ENCODE measurements around the gene MGAT4B.

DNA sequence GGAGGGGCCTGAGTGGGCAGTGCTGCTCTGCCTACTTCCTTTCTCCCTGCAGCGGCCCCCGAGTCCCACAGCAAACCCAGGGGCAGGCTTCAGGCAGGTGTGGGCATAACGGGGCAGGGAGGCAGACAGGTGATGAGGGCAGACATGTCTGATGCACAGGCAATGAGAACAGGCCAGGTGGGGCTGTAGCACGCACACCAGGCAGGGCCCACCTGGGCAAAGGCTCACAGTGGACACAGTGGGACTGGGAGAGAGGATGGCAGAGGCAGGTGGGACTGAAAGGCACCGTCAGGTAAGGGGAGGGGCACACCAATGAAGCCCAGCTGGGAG is 7.1 kb downstream of the MGAT4B start:
- no peak for TF ChIP-seq OVOL2 (CRISPR knock-in tag; IDR thresholded peaks at IDR 0.05; ENCODE audit: borderline replicate concordance)
- TF ChIP-seq, protein P1, sequence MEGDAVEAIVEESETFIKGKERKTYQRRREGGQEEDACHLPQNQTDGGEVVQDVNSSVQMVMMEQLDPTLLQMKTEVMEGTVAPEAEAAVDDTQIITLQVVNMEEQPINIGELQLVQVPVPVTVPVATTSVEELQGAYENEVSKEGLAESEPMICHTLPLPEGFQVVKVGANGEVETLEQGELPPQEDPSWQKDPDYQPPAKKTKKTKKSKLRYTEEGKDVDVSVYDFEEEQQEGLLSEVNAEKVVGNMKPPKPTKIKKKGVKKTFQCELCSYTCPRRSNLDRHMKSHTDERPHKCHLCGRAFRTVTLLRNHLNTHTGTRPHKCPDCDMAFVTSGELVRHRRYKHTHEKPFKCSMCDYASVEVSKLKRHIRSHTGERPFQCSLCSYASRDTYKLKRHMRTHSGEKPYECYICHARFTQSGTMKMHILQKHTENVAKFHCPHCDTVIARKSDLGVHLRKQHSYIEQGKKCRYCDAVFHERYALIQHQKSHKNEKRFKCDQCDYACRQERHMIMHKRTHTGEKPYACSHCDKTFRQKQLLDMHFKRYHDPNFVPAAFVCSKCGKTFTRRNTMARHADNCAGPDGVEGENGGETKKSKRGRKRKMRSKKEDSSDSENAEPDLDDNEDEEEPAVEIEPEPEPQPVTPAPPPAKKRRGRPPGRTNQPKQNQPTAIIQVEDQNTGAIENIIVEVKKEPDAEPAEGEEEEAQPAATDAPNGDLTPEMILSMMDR (IDR thresholded peaks at IDR 0.05) = no peak
- TF ChIP-seq ETV6 (CRISPR knock-in tag; IDR thresholded peaks at IDR 0.05) = no peak
- TF ChIP-seq GRHL2 (CRISPR knock-in tag; IDR thresholded peaks at IDR 0.05; ENCODE audit: insufficient replicate concordance, severe bottlenecking) = no peak
- no peak for TF ChIP-seq CREM (CRISPR knock-in tag; IDR thresholded peaks at IDR 0.05)
- no peak for TF ChIP-seq SP1 (CRISPR knock-in tag; conservative IDR thresholded peaks at IDR 0.05)
- TF ChIP-seq TEAD1 (CRISPR knock-in tag; IDR thresholded peaks at IDR 0.05) = no peak

Measured in WTC11 (cell line).